Type B pancreatic cell (in vitro differentiated cells): Measurements from ENCODE around the gene HHIPL1. TPM values are rescaled to one million over a fixed set of nuclear protein-coding genes. Genes with fewer than 3 reads are reported as not detected.

ENCODE experiments used
- DNase-seq: peaks from one replicate; pipeline ENCODE4 v3.0.0; 2021; ENCODE audit warnings: mixed read lengths; ENCODE audit not compliant: unreplicated experiment; ENCODE audit errors: extremely low spot score
- H3K27ac Mint-ChIP-seq: 2 replicates; pipeline ENCODE4 v1.8.0; 2021; ENCODE audit warnings: mild to moderate bottlenecking, mixed read lengths
- H3K27me3 Mint-ChIP-seq: 2 replicates; pipeline ENCODE4 v1.8.0; 2021; ENCODE audit warnings: mixed read lengths
- H3K36me3 Mint-ChIP-seq: 2 replicates; pipeline ENCODE4 v1.8.0; 2021; ENCODE audit warnings: mixed read lengths
- H3K4me1 Mint-ChIP-seq: one replicate; pipeline ENCODE4 v1.8.0; 2021; ENCODE audit warnings: mixed read lengths; ENCODE audit not compliant: unreplicated experiment
- H3K4me3 Mint-ChIP-seq: 2 replicates; pipeline ENCODE4 v1.8.0; 2021; ENCODE audit warnings: mild to moderate bottlenecking, mixed read lengths
- H3K9me3 Mint-ChIP-seq: 2 replicates; pipeline ENCODE4 v1.8.0; 2021; ENCODE audit warnings: mixed read lengths
- CTCF ChIP-seq: fragments of 200-600 bp; sonication (generic); conservative IDR thresholded peaks from 2 replicates; pipeline ENCODE4 v1.5.0; 2021; ENCODE audit warnings: antibody characterized with exemption, mild to moderate bottlenecking
- total RNA-seq: library from RNA; stranded (reverse); gene quantifications from 2 replicates; pipeline ENCODE4 v1.2.1, GENCODE V29; 2021; ENCODE audit warnings: low replicate concordance

Gene HHIPL1
- total RNA-seq, 1 donor from 2014 or later, result 1.4 TPM

- no peaks in the 10 kb centered on the region for H3K36me3 Mint-ChIP-seq
- H3K4me3 Mint-ChIP-seq, result no peak overlapping the region
- no peaks in the 10 kb centered on the region for H3K9me3 Mint-ChIP-seq
- no peak overlapping the region for H3K27ac Mint-ChIP-seq
- peaks cover 17% of the 10 kb centered on the region for H3K4me1 Mint-ChIP-seq
- DNase-seq, result no peak
- H3K27me3 Mint-ChIP-seq, result peaks cover 39% of the 10 kb centered on the region
- TF ChIP-seq CTCF, result no peak
Observed at GRCh38 chr14:99655521-99655920, 10.6 kb downstream of the HHIPL1 start.

- no peak for DNase-seq
- no peaks in the 10 kb centered on the region for H3K36me3 Mint-ChIP-seq
- no peak for TF ChIP-seq CTCF
- no peak overlapping the region for H3K4me3 Mint-ChIP-seq
- H3K27me3 Mint-ChIP-seq, result peaks cover 45% of the 10 kb centered on the region
- peaks cover 17% of the 10 kb centered on the region for H3K4me1 Mint-ChIP-seq
- no peaks in the 10 kb centered on the region for H3K9me3 Mint-ChIP-seq
- no peak overlapping the region for H3K27ac Mint-ChIP-seq
Observed at GRCh38 chr14:99656171-99656570, 11.2 kb downstream of the HHIPL1 start.

- no peaks in the 10 kb centered on the region for H3K9me3 Mint-ChIP-seq
- TF ChIP-seq CTCF, result no peak
- no peak overlapping the region for H3K27ac Mint-ChIP-seq
- peaks cover 51% of the 10 kb centered on the region for H3K27me3 Mint-ChIP-seq
- H3K4me3 Mint-ChIP-seq, result no peak overlapping the region
- no peaks in the 10 kb centered on the region for H3K36me3 Mint-ChIP-seq
- peaks cover 17% of the 10 kb centered on the region for H3K4me1 Mint-ChIP-seq
- no peak for DNase-seq
Observed at GRCh38 chr14:99657645-99658155, 12.8 kb downstream of the HHIPL1 start.

- TF ChIP-seq CTCF, result no peak
- DNase-seq, result no peak
- Mint-ChIP-seq H3K9me3 (no peaks in the 10 kb centered on the region), H3K27me3 (peaks cover 57% of the 10 kb centered on the region), H3K27ac (no peak overlapping the region), H3K36me3 (no peaks in the 10 kb centered on the region), H3K4me1 (peaks cover 21% of the 10 kb centered on the region), H3K4me3 (no peak overlapping the region)
Observed at GRCh38 chr14:99658218-99658845, 13.4 kb downstream of the HHIPL1 start.

GRCh38 chr14:99659333-99659741, 14.4 kb downstream of the HHIPL1 start:
- no peak for DNase-seq
- H3K4me1 Mint-ChIP-seq, result peaks cover 21% of the 10 kb centered on the region
- no peaks in the 10 kb centered on the region for H3K36me3 Mint-ChIP-seq
- H3K27me3 Mint-ChIP-seq, result peaks cover 54% of the 10 kb centered on the region
- H3K27ac Mint-ChIP-seq, result no peak overlapping the region
- no peak for TF ChIP-seq CTCF
- H3K9me3 Mint-ChIP-seq, result no peaks in the 10 kb centered on the region
- no peak overlapping the region for H3K4me3 Mint-ChIP-seq
